Activated effector memory CD4-positive, alpha-beta T cell treated with anti-CD3 and anti-CD28 coated beads, Interleukin-2, amount 50 U/mL, for 16 hours (primary cell): ENCODE measurements around the gene MAGI2.

ENCODE experiments used
- DNase-seq: peaks from one replicate; pipeline ENCODE4 v3.0.0-alpha.2; 2020

The MAGI2 gene

DNA sequence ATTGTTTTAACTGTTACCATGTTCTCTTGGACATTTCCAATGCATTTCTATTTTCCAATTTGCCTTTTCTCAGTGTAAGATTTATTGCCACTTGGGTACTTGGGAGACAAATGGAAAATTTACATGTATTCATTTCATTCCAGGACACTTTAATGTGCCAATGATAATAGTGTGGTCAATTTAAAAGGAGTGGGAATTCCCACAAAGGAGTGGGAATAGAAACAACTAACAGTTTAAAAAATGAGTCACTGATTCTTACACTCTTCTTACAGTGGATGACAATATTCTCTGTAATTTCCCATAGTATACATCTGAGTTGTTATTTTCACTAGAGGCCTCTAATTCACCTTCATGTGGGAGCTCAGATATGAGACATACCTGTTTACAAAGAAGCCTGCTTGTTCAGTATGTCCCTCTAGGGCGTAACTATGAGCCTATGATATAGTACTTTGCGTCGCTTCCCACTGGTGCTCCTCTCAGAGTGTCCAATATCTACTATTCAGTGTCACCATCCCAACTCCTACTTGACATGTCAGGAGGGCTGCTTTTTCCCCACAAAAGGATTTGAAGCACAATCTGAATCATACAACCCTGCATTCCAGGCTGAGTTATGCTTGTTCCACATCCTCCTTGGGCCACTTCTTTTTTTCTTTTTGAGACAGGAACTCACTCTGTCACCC lies 1353.6 kb downstream of the MAGI2 start:
- DNase-seq, result no peak

DNA sequence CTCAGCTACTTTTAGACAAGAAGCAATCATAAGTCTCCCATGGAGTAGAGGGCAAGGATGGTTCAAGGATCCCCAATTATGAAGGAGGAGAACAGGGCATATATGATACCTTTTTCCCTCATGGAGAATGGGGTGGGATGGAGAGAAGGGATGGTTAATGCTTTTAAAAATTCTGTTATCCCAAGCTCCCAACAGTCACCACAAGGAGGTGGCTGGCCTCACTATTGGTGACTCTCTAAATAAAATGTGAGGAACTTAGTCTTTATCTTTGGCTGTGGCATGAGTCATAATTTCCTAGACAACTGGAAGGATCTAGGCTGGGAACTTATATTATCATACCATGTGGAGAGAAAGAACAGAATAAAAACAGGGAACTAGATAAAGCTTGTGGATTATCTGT lies 1357.9 kb downstream of the MAGI2 start:
- DNase-seq, result no peak

DNA sequence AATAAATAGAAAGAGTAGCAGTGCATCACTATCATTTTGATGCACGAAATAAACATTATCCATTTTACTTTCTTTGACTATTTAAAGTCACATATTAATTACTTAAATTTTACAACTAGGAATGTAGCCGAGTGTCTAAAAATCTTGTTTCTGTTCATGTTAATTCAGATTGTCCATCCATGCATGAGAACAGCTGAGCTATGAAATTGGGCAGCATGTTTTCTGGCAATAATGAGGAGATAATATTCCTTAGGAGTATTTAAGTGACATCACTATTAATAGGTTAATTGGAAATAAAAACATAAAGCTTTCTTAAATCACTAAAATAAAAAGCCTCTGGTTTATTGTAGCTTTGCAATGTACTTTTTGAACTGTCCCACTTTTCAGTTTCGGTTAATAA lies 1361.1 kb downstream of the MAGI2 start:
- DNase-seq, result no peak

DNA sequence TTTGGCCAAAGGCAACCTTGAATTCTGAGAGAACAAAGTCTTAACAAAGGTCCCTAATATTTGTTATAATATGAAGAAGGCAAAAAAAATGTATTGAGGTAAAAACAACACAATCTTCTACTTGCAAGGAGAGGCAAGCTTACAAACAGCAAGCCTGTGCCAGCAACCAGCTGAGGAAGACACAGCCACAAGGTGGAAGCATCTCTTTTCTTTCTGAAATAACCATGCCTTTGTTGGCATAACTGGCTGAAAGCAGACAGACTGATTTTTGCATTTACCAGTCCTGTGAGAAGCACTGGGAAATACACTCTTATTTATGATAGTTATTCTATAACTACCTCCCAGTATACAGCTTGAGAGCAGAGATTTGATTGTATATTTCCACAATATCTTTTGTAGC lies 1362.9 kb downstream of the MAGI2 start:
- no peak for DNase-seq

DNA sequence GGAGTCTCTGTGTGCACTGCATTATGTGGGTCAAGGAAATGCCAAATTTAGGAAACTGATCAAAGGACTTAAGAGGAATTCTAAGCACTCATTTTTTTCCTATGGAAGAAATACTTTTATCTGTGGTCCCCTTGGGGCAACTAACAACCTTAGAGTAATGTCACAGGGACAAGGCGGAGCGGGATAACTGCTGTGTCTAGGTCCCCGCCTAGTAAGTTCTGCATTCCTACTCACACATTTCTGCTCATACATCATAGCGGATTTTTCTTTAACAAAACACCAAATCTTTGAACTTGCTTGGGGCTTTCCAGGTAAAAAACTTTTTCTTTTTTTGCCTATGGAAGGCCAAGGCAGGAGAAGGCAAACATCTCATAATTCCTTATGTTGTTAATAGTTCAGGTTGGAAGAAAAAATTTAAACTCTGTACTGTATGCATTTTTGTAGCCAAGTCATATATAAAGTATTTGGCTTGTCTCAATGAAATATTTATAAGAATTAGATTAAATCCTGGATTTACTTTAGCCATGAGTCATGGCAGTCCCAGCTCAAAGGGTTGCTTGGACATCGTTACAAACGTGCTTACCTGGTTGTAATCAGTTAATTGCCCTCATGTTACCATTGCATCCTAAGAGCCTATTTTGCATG lies 1369.9 kb downstream of the MAGI2 start:
- no peak for DNase-seq

DNA sequence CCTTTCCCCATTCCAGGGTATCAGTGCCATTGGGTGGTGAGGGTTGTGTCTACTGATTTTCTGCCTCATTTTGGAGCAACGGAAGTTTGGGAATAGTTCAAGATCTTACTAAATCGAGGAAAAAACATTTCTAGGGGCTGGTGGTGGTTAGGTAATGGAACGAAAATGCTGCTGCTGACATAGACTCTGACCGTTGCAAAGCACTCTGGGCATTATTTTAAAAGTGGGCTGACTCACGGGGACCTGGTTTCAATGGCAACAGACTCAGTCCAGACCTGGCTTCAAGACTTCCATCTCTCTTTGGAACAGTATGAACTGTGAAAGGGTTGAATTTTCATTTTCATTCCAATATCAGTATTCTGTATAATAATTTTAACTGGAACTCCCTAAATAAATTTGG lies 1370.9 kb downstream of the MAGI2 start:
- DNase-seq, result no peak

DNA sequence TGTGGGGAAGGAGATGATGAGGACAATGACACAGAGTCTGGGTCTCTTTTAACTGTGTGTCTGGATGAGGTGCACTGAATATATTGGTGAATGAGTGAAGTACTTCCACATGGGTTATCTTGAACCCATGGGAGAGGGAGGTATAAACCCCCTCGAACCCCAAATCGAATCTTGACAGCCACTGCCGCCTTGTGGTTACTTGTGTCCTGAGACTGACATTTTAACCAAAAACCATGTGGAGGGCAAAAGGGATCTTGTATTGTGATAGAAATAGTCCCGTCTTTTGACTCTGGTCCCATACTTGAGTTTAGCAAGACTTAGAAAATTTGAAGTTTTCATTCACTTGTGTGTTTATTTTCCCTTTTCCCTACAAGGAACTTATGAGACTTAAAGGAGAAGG lies 1371.6 kb downstream of the MAGI2 start:
- no peak for DNase-seq

DNA sequence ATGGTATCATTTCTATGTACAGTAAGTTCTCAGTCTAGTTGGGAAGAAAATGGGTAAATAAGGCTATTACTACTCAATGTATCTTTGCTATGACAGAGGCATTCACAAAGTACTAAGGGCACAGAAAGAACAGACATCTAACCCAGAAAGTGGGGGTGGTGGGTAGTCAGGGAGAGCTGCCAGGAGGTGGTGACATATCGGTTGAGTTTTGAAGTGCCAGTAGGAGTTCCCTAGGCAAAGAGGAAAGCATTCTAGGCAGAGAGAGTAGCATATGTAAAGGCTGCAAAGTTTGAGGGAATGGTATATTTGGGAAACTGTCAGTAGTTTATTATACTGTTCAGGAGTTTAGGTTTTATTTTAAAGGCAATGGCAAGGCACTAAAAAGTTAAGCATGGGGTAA lies 1372.1 kb downstream of the MAGI2 start:
- DNase-seq, result no peak

DNA sequence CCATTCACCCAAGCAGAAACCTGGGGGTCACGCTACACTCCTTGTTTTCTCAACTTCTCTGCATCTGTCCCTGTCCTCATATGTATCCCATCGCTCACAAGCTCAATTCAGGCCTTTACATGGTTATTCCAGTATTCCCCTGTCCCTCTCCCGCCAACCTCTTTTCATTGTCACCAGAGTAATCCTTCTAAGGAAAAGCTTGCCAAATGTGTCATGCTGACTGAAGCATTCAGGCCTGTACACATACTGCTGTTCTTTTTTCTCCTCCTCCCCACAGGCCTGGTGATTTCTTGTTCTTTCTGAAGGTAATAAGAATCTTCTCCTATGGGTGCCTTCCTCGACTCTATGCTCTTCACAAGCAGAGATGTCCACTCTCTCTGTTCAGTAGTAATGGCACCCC lies 1372.7 kb downstream of the MAGI2 start:
- DNase-seq, result no peak

DNA sequence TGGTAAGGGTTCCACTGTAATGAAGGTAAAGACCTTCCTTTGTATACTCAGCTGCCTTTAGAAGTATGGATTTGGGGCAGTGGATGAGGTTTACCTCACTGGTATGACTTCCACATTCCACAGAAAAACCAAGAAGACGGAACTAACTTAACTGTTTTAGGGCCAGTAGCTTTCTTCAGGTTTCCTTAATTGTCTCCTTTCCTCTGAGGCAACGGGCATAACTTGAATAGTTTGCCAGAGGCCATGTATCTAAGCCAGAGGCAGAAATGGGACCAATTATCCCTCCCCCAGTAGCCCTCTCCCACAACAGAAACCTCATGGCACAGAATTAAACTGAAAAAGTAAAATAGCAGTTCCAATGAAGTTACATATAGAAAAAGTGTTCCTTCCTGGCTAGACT lies 1373.2 kb downstream of the MAGI2 start:
- no peak for DNase-seq

DNA sequence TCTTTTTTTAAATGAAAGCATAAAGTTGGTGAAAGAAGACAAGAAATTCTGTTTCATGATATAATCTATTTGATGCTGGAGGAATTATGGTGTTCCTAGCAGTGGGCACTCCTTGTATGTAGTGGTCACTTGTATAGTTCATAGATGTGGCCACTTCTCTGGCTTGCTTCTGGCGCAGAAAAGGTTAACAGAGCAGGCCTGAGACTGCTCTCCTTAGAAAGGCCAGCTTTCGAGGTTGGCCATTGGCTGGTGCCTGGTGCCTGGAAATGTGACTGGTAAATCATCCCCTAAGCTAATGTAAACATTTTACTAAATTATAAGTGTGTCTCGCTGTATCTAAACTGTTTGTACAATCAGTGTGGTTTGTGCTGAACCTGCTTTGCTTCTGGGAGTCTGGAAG lies 1378.8 kb downstream of the MAGI2 start:
- DNase-seq, result no peak

DNA sequence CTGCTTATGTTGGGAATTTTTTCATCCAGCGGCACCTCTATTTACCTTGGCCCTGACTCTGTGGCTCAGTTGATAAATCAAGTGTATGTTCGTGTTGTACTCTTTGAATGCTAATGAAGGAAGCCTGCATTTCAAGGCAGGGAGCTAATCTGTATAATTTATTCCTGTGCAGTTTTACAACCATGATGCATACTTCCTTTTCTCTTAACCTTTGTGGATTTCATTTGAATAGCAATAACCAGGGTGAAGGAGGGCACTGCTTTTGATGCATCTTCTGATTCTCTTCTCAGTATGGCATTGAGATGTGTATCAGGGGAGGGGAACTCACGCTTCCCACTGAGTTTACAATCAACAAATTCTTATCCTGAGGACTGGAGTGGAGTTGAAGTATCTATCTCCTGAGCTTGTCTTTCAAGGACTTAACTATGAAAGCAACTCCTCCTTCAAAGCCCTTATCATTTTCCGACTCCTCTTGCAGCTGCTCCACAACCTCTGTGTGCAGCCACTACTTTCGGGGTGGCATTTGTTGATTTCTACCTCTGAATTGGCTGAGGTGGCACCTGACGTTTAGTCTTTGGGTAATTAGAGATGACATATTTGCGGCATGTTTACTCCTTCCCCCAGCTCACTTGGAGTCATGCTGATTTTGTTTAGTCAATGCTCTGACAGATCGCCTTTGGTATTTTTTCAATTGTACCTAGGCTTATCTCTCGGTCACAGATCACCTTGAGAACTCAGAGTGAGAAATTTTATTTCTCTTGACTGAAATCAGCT lies 1379.7 kb downstream of the MAGI2 start:
- no peak for DNase-seq

DNA sequence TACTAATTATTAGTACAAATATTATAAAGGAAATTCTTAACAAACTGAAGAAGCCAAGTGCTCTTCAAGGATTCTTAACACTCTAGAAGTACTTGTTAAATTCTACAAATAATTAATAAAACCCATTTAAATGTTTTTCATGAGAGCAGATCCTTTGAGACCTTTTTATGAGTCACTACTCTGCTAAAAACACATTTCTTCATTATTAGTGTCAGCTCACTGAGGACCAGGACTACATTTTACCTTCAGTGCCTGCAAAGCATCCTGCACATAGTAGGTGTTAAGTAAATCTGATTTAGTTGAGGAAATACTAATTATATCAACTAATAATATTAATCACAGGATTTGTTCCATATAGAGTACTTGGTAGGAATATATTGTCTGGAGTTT lies 1381.3 kb downstream of the MAGI2 start:
- DNase-seq, result no peak

DNA sequence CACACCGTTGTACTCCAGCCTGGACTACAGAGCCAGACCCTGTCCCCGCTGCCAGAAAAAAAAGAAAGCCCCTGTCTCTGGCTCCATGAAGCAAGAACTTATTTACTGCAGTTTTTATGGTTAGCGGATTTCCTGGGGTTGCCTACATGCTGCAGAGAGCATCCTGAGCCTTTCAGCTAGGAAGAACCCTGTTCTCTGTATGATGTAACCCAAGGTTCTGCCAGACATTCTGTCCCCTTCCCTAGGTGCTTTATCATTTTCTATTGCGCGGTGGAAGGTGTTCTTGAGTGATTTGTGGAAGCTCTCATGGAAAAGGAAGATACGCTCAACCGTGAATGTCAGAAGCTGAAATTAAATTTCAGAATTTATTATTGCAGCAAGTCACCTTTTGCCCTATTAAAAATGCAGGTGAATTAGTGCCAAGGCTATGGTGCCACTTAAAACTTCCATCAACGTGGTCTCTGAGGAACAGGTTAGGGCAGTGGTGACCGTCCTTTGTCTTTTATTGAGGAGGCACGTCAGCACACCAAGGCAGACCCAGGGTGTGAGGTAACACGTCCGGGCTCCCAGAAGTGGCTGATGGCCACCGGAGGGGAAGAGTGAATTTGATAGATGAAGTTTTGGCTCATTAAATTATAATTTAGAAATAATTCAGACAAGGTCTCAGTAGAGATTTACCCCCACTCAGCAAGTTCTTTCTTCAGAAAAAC lies 1381.8 kb downstream of the MAGI2 start:
- DNase-seq, result no peak

DNA sequence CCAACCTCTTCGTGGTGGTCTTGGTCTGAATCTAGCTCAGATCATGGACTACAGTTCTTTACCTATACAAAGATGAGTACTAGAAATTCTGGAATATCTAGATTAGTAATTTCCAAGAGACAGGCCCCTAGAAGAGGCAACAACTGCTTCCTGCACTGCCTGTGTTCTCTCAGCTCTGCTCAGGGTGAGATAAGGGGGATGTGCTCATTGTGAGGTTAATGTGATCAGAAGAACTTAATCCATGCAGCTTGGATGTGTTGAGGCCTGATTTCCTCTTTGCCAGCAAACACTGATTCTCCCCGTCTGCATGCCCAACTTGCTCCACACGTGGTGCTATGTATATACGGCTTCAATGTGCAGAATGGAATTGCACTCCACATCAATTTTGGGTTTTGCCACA lies 1386.9 kb downstream of the MAGI2 start:
- DNase-seq, result no peak

DNA sequence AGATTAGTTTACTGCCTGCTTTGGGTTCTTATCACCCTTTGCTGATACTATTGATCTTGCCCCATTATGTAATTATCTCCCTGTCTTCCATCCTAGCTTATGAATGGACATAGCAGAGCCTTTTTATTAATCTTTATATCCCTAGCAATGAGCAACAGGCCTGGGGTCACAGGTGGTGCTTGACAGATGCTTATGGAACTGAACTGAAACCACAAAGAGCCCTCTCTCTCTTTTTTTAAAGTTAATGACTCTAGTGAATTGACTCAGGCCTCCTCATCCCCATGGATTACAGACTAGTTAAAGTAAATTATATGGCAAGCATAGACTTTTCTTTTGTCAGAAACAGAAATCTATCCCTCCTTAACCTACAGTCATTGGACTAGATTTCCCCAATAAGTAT lies 1389.7 kb downstream of the MAGI2 start:
- no peak for DNase-seq

DNA sequence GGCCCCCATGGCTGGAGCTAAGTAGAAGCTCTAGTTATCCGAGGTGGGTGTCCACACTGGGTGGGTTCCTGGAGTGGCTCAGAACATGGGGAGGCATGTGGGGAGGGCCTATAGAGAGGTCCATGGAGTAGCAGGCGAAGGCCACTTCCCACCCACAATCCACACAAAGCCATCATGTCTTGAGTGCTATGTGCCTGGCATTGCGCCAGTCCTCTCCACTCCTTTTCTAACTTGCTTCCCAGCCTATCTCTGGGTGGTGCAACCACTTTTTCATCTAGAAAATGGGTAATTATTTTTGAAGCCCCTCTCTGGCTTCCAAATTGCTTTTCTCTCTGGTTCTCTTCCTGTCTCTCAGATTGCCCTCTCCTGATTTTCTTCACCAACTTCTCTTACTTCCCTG lies 1391.3 kb downstream of the MAGI2 start:
- DNase-seq, result no peak

DNA sequence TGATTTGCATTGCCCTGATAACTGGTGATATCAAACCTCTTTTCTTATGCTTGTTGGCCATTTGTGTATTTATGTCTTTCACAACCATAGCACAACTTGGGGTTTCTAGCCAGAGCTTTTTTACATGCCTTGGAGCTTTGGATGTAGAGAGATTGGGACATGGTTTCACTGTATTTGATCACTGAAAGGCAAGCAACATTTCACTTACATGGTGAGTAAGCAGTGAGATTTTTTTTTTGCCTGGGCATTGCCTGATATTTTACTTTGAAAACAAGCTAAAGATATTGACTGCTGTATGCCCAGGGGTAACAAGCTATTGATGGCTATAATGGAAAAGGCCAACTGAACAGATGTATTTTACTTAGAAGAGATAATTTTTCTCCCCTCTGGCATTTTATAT lies 1395.9 kb downstream of the MAGI2 start:
- no peak for DNase-seq

DNA sequence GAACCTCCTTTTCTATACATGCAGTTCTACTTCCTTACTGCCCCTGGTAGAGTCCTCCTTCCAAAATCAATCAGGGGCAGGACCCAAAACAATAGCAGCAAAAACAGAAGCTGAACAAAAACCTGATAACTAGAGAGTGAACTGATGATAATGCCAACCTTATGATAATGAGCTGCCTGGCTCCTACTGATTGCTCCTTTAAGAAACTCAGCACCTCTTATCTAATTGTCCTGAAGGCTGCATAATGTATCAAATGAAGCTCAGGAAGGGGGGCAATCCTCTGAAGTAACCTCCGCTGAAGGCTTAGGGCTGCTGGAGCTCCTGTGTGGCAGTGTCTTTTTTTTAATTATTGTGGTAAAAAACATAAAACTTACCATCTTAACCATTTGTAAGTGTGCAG lies 1397.9 kb downstream of the MAGI2 start:
- no peak for DNase-seq

DNA sequence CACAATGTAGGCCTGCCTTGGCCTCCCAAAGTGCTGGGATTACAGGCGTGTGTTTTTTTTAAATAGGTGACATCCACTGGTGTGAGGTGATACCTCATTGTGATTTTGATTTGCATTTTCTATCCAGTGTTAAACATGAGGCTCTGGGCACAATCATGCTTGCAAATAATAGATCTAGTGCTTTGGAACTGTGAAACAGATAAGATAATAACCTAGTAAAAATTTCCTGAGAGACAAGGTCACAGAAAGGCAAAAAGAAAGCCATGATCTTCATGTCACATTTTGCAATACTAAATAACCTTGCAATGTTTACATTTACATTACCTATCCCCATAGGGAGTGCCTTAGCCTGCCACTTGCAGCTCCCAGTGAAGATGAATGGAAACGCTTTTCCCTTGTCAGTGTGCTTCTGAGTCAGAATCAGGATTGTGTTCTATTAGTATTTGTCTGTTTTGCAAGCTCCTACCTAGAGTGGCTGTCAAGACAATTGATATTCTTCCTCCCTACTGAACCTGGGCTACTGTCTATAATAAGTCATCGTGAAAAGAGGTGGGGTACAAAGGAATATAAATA lies 1398.4 kb downstream of the MAGI2 start:
- DNase-seq, result no peak

DNA sequence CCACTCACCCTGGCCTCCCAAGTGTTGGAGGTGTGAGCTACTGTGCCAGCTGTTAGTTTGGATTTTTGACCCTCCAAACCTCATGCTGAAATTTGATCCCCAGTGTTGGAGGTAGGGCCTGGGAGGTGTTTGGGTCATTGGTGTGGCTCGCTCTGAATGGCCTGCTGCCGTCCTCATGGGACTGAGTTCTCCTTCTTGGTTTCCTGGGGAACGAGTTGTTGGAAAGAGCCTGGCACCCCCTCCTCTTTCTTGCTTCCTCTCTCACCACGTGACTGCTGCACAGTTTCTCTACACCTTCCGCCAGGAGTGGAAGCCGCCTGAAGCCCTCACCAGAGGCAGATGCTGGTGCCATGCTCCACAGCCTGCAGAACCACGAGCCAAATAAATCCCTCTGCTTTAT lies 1401.4 kb downstream of the MAGI2 start:
- no peak for DNase-seq

DNA sequence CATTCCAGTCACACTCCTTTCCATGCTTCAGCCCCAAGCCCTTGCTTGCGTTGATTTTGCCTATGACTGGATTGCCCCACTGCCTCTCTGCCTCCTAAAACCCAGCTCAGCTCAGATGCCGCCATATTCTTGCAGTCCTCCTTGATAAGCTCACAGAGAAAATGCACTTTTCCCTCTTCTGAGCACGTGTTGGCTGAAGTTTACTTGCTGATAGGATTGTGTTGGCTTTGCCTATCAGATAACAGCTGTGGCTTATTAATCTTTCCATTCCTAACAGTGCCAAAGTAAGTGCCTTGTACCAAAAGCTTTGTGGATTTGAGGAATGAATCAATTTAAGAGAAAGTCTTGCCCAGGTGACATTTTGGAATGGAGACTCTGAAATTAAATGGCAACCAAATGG lies 1405.7 kb downstream of the MAGI2 start:
- no peak for DNase-seq

DNA sequence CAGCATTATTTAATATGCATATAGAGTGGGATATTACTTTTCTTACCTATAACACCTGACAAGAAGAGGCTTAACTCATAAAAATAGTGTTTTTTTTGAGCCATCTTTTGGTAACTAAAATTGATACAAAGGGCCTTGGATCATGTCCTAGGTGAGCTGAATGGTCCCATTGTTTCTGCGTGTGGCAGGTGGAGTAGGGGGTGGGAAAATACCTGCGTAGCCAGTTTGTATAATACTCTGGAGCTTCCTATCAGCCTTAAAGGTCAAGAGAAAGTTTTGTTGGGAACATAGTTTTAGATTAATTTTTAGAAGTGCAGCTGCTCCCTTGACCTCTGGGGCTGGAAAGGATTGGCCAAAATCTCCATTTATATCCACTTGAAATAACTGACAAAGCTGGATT lies 1410.3 kb downstream of the MAGI2 start:
- DNase-seq, result no peak
